HG03175 (cell line): ENCODE results near the gene CLTC.
"Not testable (repeated sequence)": the region's sequence is repeated elsewhere in the genome, so short reads cannot be mapped to it uniquely, and the experiment has no call there.

Source experiments
- ATAC-seq: cut with Tn5 transposase; IDR thresholded peaks from one replicate; pipeline ENCODE4 v1.9.1; 2021; ENCODE audit warnings: mild to moderate bottlenecking, moderate library complexity; ENCODE audit not compliant: unreplicated experiment

The CLTC gene

GRCh38 chr17:59633658-59634359 lies 14.1 kb downstream of the CLTC start:
- no peak for ATAC-seq

- no peak for ATAC-seq
These were observed 15.2 kb downstream of the CLTC start for GRCh38 chr17:59634632-59635541.

GRCh38 chr17:59637611-59638310 lies 18.1 kb downstream of the CLTC start:
- ATAC-seq, result no peak

GRCh38 chr17:59638553-59638952 lies 18.9 kb downstream of the CLTC start:
- no peak for ATAC-seq

- peak; percentile 86 for ATAC-seq
These were observed 22.2 kb downstream of the CLTC start for GRCh38 chr17:59641799-59642484.

GRCh38 chr17:59642565-59642964 lies 22.9 kb downstream of the CLTC start:
- ATAC-seq, result no peak

- ATAC-seq, result no peak
These were observed 23.8 kb downstream of the CLTC start for GRCh38 chr17:59643159-59644140.

GRCh38 chr17:59647288-59647687 lies 27.6 kb downstream of the CLTC start:
- ATAC-seq, result no peak

- ATAC-seq, result no peak
These were observed 30.2 kb downstream of the CLTC start for GRCh38 chr17:59649886-59650285.

GRCh38 chr17:59650642-59651041 lies 30.9 kb downstream of the CLTC start:
- ATAC-seq, result no peak

- no peak for ATAC-seq
These were observed 31.7 kb downstream of the CLTC start for GRCh38 chr17:59651346-59651745.

GRCh38 chr17:59652119-59652518 lies 32.4 kb downstream of the CLTC start:
- ATAC-seq, result no peak

- not testable (repeated sequence) for ATAC-seq
These were observed 36.9 kb downstream of the CLTC start for GRCh38 chr17:59656624-59657023.

GRCh38 chr17:59666235-59666634 lies 46.5 kb downstream of the CLTC start:
- ATAC-seq, result no peak

- no peak for ATAC-seq
These were observed 49.1 kb downstream of the CLTC start for GRCh38 chr17:59668816-59669215.

- ATAC-seq, result no peak
These were observed 49.7 kb downstream of the CLTC start for GRCh38 chr17:59669411-59669810.

- ATAC-seq, result no peak
These were observed 50.2 kb downstream of the CLTC start for GRCh38 chr17:59669944-59670343.

GRCh38 chr17:59671386-59671785 lies 51.7 kb downstream of the CLTC start:
- no peak for ATAC-seq

- no peak for ATAC-seq
These were observed 55.5 kb downstream of the CLTC start for GRCh38 chr17:59675231-59675630.

- ATAC-seq, result no peak
These were observed 57.0 kb downstream of the CLTC start for GRCh38 chr17:59676716-59677115.
